ENCODE measurements around the gene GLYR1. TPM values are rescaled to one million over a fixed set of nuclear protein-coding genes. Genes with fewer than 3 reads are reported as not detected.

Gene GLYR1
- total and polyA plus RNA-seq, 2 donors (not counting 1 experiment from before 2014, with no cell fraction given) = 34.0 to 137 TPM

DNA sequence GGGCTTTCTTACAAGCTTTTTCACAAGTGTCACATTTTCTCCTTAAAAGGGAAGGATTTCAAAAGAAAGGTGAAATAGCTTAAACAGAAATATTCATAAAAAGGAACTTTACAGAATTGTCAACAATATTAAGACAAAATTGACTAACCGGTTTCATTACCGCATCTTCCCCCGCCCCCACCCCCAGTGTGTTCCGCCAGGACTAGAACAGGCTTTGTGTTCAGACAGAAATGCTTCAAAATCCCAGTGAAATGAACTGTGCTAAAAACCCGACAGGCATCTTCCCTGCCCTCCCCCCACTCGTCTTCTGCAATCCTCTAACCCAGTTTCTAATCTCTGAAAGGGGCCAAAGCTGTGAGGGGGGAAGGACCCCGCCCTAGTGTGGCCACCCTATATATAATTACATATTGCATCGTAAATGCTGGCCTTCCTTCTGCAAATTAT, 43.7 kb downstream of the GLYR1 start:
- Histone ChIP-seq H3K4me1 (ENCODE audit: control insufficient read depth in 2 of 2, insufficient read depth in 2 of 2, low read length in 2 of 2) (peaks cover 26 to 27% of the 10 kb centered on the region in 2 donors), H3K9me3 (ENCODE audit: control extremely low read depth in 1 of 3, control insufficient read depth in 2 of 3, insufficient read depth in 1 of 3, low read length in 2 of 3) (no peaks in the 10 kb centered on the region), H2AFZ (ENCODE audit: insufficient read depth, low read depth, low read length, poor library complexity, severe bottlenecking) (peak overlapping the region; percentile 84), H3K4me2 (replicated peaks; ENCODE audit: low read depth, low read length, poor library complexity, severe bottlenecking) (peak overlapping the region; percentile 93), H4K20me1 (ENCODE audit: control insufficient read depth, insufficient read depth, low read length, poor library complexity, severe bottlenecking) (no peaks in the 10 kb centered on the region), H3K36me3 (replicated peaks in 1 of 2; ENCODE audit: control extremely low read depth in 1 of 2, control insufficient read depth in 1 of 2, extremely low read depth in 1 of 2, insufficient read depth in 2 of 2, low read length in 1 of 2) (peaks cover 0 to 15% of the 10 kb centered on the region in 2 experiments), H3K4me3 (ENCODE audit: control extremely low read depth in 1 of 5, extremely low read depth in 1 of 5, insufficient read depth in 1 of 5, low read depth in 2 of 5, low read length in 4 of 5) (peak overlapping the region in 2 of 5 experiments; percentile 13 to 88), H3K79me2 (ENCODE audit: control insufficient read depth, insufficient read depth, low read length) (no peaks in the 10 kb centered on the region), H3K27me3 (replicated peaks in 1 of 4; ENCODE audit: control extremely low read depth in 1 of 4, control insufficient read depth in 3 of 4, insufficient read depth in 4 of 4, low read length in 3 of 4) (no peaks in the 10 kb centered on the region), H3K9ac (ENCODE audit: low read length) (peak overlapping the region; percentile 84), H3K27ac (ENCODE audit: low read length in 2 of 2) (no peak overlapping the region)
- H3K27me3 Mint-ChIP-seq = no peaks in the 10 kb centered on the region
- ATAC-seq (ENCODE audit: low read depth) = no peak
- H3K4me3 Mint-ChIP-seq = peak overlapping the region; percentile 88
- H3K27ac Mint-ChIP-seq = no peak overlapping the region
- intact Hi-C loops (cut with micrococcal nuclease) = loop anchor here (2.0 to 5.0 kb wide), 2 partner anchors 229 to 269 kb away; partner anchors contain the start of genes ALG1 and NAGPA
- 59% methylated on average over 4 of the region's 8 CpGs for WGBS (ENCODE audit: insufficient coverage)
- TF ChIP-seq, protein P1, sequence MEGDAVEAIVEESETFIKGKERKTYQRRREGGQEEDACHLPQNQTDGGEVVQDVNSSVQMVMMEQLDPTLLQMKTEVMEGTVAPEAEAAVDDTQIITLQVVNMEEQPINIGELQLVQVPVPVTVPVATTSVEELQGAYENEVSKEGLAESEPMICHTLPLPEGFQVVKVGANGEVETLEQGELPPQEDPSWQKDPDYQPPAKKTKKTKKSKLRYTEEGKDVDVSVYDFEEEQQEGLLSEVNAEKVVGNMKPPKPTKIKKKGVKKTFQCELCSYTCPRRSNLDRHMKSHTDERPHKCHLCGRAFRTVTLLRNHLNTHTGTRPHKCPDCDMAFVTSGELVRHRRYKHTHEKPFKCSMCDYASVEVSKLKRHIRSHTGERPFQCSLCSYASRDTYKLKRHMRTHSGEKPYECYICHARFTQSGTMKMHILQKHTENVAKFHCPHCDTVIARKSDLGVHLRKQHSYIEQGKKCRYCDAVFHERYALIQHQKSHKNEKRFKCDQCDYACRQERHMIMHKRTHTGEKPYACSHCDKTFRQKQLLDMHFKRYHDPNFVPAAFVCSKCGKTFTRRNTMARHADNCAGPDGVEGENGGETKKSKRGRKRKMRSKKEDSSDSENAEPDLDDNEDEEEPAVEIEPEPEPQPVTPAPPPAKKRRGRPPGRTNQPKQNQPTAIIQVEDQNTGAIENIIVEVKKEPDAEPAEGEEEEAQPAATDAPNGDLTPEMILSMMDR (IDR thresholded peaks at IDR 0.05) = no peak
- no peak for TF ChIP-seq EZH2 (IDR thresholded peaks at IDR 0.05; ENCODE audit: borderline replicate concordance, insufficient read depth, low read depth, low read length, poor library complexity, severe bottlenecking)
- no peak for DNase-seq
- no peaks in the 10 kb centered on the region for H3K9me3 Mint-ChIP-seq (ENCODE audit: insufficient read depth)
- H3K4me1 Mint-ChIP-seq = peaks cover 21% of the 10 kb centered on the region
- CTCF ChIA-PET = interaction anchor here (1.2 to 1.7 kb wide), 2 partner anchors 8 to 69 kb away, joined by 3 read pairs; no protein-coding TSS in a partner anchor
- POLR2A ChIA-PET = interaction anchor here (1.5 to 2.6 kb wide), 3 partner anchors 35 to 69 kb away, joined by 6 to 20 read pairs (median 7); partner anchors contain the start of genes ANKS3 and DNAAF8

- ATAC-seq (ENCODE audit: low read depth) (peak; percentile 86), DNase-seq (peak; percentile 95)
- POLR2A ChIA-PET = interaction anchor here (1.5 to 2.6 kb wide), 3 partner anchors 34 to 68 kb away, joined by 6 to 20 read pairs (median 7); partner anchors contain the start of genes ANKS3 and DNAAF8
- Mint-ChIP-seq H3K27me3 (no peaks in the 10 kb centered on the region), H3K4me1 (peaks cover 21% of the 10 kb centered on the region), H3K9me3 (ENCODE audit: insufficient read depth) (no peaks in the 10 kb centered on the region), H3K27ac (peak overlapping the region; percentile 84), H3K4me3 (peak overlapping the region; percentile 88)
- Histone ChIP-seq H3K4me1 (ENCODE audit: control insufficient read depth in 2 of 2, insufficient read depth in 2 of 2, low read length in 2 of 2) (peaks cover 26 to 27% of the 10 kb centered on the region in 2 donors), H4K20me1 (ENCODE audit: control insufficient read depth, insufficient read depth, low read length, poor library complexity, severe bottlenecking) (no peaks in the 10 kb centered on the region), H3K36me3 (replicated peaks in 1 of 2; ENCODE audit: control extremely low read depth in 1 of 2, control insufficient read depth in 1 of 2, extremely low read depth in 1 of 2, insufficient read depth in 2 of 2, low read length in 1 of 2) (peaks cover 0 to 12% of the 10 kb centered on the region in 2 experiments), H3K4me3 (ENCODE audit: control extremely low read depth in 1 of 5, extremely low read depth in 1 of 5, insufficient read depth in 1 of 5, low read depth in 2 of 5, low read length in 4 of 5) (peak overlapping the region; percentile 13 to 88 (median 75)), H3K4me2 (replicated peaks; ENCODE audit: low read depth, low read length, poor library complexity, severe bottlenecking) (peak overlapping the region; percentile 93), H3K9me3 (ENCODE audit: control extremely low read depth in 1 of 3, control insufficient read depth in 2 of 3, insufficient read depth in 1 of 3, low read length in 2 of 3) (no peaks in the 10 kb centered on the region), H3K79me2 (ENCODE audit: control insufficient read depth, insufficient read depth, low read length) (no peaks in the 10 kb centered on the region), H3K27me3 (replicated peaks in 1 of 4; ENCODE audit: control extremely low read depth in 1 of 4, control insufficient read depth in 3 of 4, insufficient read depth in 4 of 4, low read length in 3 of 4) (no peaks in the 10 kb centered on the region), H3K9ac (ENCODE audit: low read length) (peak overlapping the region; percentile 84), H2AFZ (ENCODE audit: insufficient read depth, low read depth, low read length, poor library complexity, severe bottlenecking) (peak overlapping the region; percentile 84), H3K27ac (ENCODE audit: low read length in 2 of 2) (peak overlapping the region; percentile 47 to 77)
- CTCF ChIA-PET = interaction anchor here (0.6 to 1.7 kb wide), 5 partner anchors 9 to 101 kb away, joined by 3 read pairs; no protein-coding TSS in a partner anchor
- TF ChIP-seq, protein P1 (IDR thresholded peaks at IDR 0.05) = no peak
- TF ChIP-seq EZH2 (IDR thresholded peaks at IDR 0.05; ENCODE audit: borderline replicate concordance, insufficient read depth, low read depth, low read length, poor library complexity, severe bottlenecking) = no peak
- intact Hi-C loops (cut with micrococcal nuclease) = loop anchor here (1.0 to 5.0 kb wide), 6 partner anchors 35 to 270 kb away; partner anchors contain the start of genes ALG1, ANKS3, DNAAF8 and GLYR1
- WGBS (ENCODE audit: insufficient coverage) = 0% methylated on average over 51 of the region's 59 CpGs
These were observed 44.3 kb downstream of the GLYR1 start for GRCh38 chr16:4802659-4803287.

Measured in B cell (primary cell).